H1 (cell line): ENCODE data around the gene C6orf120. TPM values are rescaled to one million over a fixed set of nuclear protein-coding genes. Genes with fewer than 3 reads are reported as not detected.

ENCODE experiments used
- CTCF ChIA-PET: fragments of 300-600 bp; sonication (Branson Sonifier 250); formaldehyde crosslinking; loops from one replicate; lab custom pipeline; 2021; ENCODE audit not compliant: partially characterized antibody; lab: Charles Lee
- POLR2A ChIA-PET: fragments of 300-600 bp; sonication (Branson Sonifier 250); formaldehyde crosslinking; loops from one replicate; lab custom pipeline; 2021; ENCODE audit warnings: inconsistent platforms; ENCODE audit not compliant: partially characterized antibody; lab: Charles Lee
- DNase-seq, 2 experiments: peaks; one replicate each; pipeline versions ENCODE4 v3.0.0 to v3.0.0-alpha.2; 2010 to 2022; ENCODE audit warnings: low spot score in 2 of 2, low read depth in 1 of 2, mixed read lengths in 1 of 2
- FAIRE-seq: peaks from 2 replicates; lab custom pipeline; 2011; peaks lifted over from hg19 to GRCh38; lab: Jason Lieb, UNC
- H2AFZ ChIP-seq: 2 replicates; pipeline ENCODE4 v1.8.1; 2012; ENCODE audit warnings: low read length, inconsistent platforms
- H2AK5ac ChIP-seq: 2 replicates; pipeline ENCODE4 v1.6.1; 2013; ENCODE audit warnings: low read depth, low read length
- H2BK120ac ChIP-seq: replicated peaks from 2 replicates; pipeline ENCODE3; 2013; ENCODE audit warnings: low read depth, low read length, inconsistent platforms
- H2BK12ac ChIP-seq: 2 replicates; pipeline ENCODE4 v1.6.1; 2013; ENCODE audit warnings: low read depth, low read length
- H2BK15ac ChIP-seq: 2 replicates; pipeline ENCODE4 v1.6.1; 2013; ENCODE audit warnings: low read length
- H2BK20ac ChIP-seq: 2 replicates; pipeline ENCODE4 v1.6.1; 2013; ENCODE audit warnings: low read length
- H2BK5ac ChIP-seq: 2 replicates; pipeline ENCODE4 v1.6.1; 2013; ENCODE audit warnings: low read depth, low read length
- H3K14ac ChIP-seq: 2 replicates; pipeline ENCODE4 v1.6.1; 2013; ENCODE audit warnings: inconsistent platforms; ENCODE audit not compliant: insufficient read length
- H3K18ac ChIP-seq: 2 replicates; pipeline ENCODE4 v1.6.1; 2013; ENCODE audit warnings: low read length; ENCODE audit errors: extremely low read depth
- H3K23ac ChIP-seq: 2 replicates; pipeline ENCODE4 v1.6.1; 2013; ENCODE audit warnings: inconsistent platforms; ENCODE audit not compliant: insufficient read length
- H3K23me2 ChIP-seq: 2 replicates; pipeline ENCODE4 v1.6.1; 2013; ENCODE audit warnings: low read depth, low read length
- H3K27ac ChIP-seq: 2 replicates; pipeline ENCODE4 v1.6.1; 2011; ENCODE audit warnings: low read depth, low read length, inconsistent platforms
- H3K27me3 ChIP-seq, 4 experiments: replicated peaks in 1 of 4; 1 replicate in 1 of 4; 2 replicates in 3 of 4; pipeline versions ENCODE4 v1.6.1 to v1.8.1; 2011 to 2013; ENCODE audit warnings: low read length in 3 of 4, mild to moderate bottlenecking in 3 of 4, inconsistent platforms in 2 of 4, mixed read lengths in 2 of 4, moderate library complexity in 1 of 4; ENCODE audit not compliant: control insufficient read depth in 3 of 4, insufficient read depth in 3 of 4; ENCODE audit errors: extremely low read depth in 1 of 4
- H3K36me3 ChIP-seq, 4 experiments: 2 replicates each; pipeline versions ENCODE4 v1.6.1 to v1.8.1; 2011 to 2013; ENCODE audit warnings: mild to moderate bottlenecking in 4 of 4, low read length in 3 of 4, moderate library complexity in 2 of 4, control low read depth in 1 of 4, inconsistent platforms in 1 of 4; ENCODE audit not compliant: insufficient read depth in 4 of 4, control insufficient read depth in 2 of 4
- H3K4ac ChIP-seq: replicated peaks from 2 replicates; pipeline ENCODE3; 2013; ENCODE audit warnings: low read length, low read depth, mixed read lengths, inconsistent platforms; ENCODE audit not compliant: insufficient read length
- H3K4me1 ChIP-seq, 4 experiments: replicated peaks in 1 of 4; 1 replicate in 1 of 4; 2 replicates in 3 of 4; pipeline versions ENCODE4 v1.6.1 to v1.8.1; 2011 to 2013; ENCODE audit warnings: low read length in 3 of 4, inconsistent platforms in 2 of 4, mixed read lengths in 1 of 4; ENCODE audit not compliant: insufficient read depth in 4 of 4, control insufficient read depth in 3 of 4
- H3K4me2 ChIP-seq, 2 experiments: 2 replicates each; pipeline versions ENCODE4 v1.6.1 to v1.8.1; 2011 to 2013; ENCODE audit warnings: low read depth in 2 of 2, low read length in 2 of 2, control low read depth in 1 of 2, inconsistent platforms in 1 of 2, mild to moderate bottlenecking in 1 of 2; ENCODE audit not compliant: insufficient read depth in 1 of 2
- H3K4me3 ChIP-seq, 4 experiments: fragments of 200-600, 300-600 bp in 1 of 4; sonication (generic), shearing (Covaris generic), sonication (Bioruptor Twin) in 1 of 4; 2 replicates each; pipeline versions ENCODE4 v1.5.1 to v1.8.1; 2011 to 2016; ENCODE audit warnings: low read length in 4 of 4, low read depth in 3 of 4, control low read depth in 2 of 4, inconsistent platforms in 2 of 4, mild to moderate bottlenecking in 2 of 4, mixed read lengths in 1 of 4, moderate library complexity in 1 of 4; ENCODE audit not compliant: insufficient read depth in 2 of 4; ENCODE audit errors: extremely low read depth in 1 of 4
- H3K56ac ChIP-seq: replicated peaks from 2 replicates; pipeline ENCODE3; 2013; ENCODE audit warnings: low read depth, mild to moderate bottlenecking, mixed read lengths, low read length, inconsistent platforms; ENCODE audit not compliant: insufficient read length
- H3K79me1 ChIP-seq: 2 replicates; pipeline ENCODE4 v1.6.1; 2013; ENCODE audit warnings: low read depth, low read length, control low read depth
- H3K79me2 ChIP-seq, 2 experiments: 2 replicates each; pipeline versions ENCODE4 v1.6.1 to v1.8.1; 2012 to 2013; ENCODE audit warnings: low read length in 2 of 2, mild to moderate bottlenecking in 2 of 2, inconsistent platforms in 1 of 2; ENCODE audit not compliant: insufficient read depth in 2 of 2, control insufficient read depth in 1 of 2
- H3K9ac ChIP-seq, 4 experiments: replicated peaks in 1 of 4; 1 replicate in 1 of 4; 2 replicates in 3 of 4; pipeline versions ENCODE4 v1.6.1 to v1.8.1; 2011 to 2013; ENCODE audit warnings: low read depth in 3 of 4, low read length in 3 of 4, control low read depth in 2 of 4, mild to moderate bottlenecking in 2 of 4, moderate library complexity in 2 of 4, inconsistent platforms in 1 of 4; ENCODE audit errors: extremely low read depth in 1 of 4
- H3K9me3 ChIP-seq, 2 experiments: 2 replicates each; pipeline versions ENCODE4 v1.6.1 to v1.8.1; 2012 to 2013; ENCODE audit warnings: mild to moderate bottlenecking in 2 of 2, moderate library complexity in 2 of 2, control low read depth in 1 of 2, inconsistent platforms in 1 of 2, low read depth in 1 of 2, low read length in 1 of 2, mixed read lengths in 1 of 2; ENCODE audit not compliant: insufficient read depth in 2 of 2
- H4K20me1 ChIP-seq, 2 experiments: replicated peaks in 1 of 2; 2 replicates each; pipeline versions ENCODE3 to v1.8.1; 2011 to 2013; ENCODE audit warnings: inconsistent platforms in 2 of 2, low read length in 2 of 2, mild to moderate bottlenecking in 1 of 2; ENCODE audit not compliant: insufficient read depth in 2 of 2, control insufficient read depth in 1 of 2
- H4K5ac ChIP-seq: 2 replicates; pipeline ENCODE4 v1.6.1; 2013; ENCODE audit warnings: low read length, low read depth, mixed read lengths, inconsistent platforms; ENCODE audit not compliant: insufficient read length
- H4K8ac ChIP-seq: 2 replicates; pipeline ENCODE4 v1.8.0; 2013; ENCODE audit warnings: mild to moderate bottlenecking, moderate library complexity, low read length, inconsistent platforms; ENCODE audit not compliant: insufficient read depth; ENCODE audit errors: extremely low read depth
- H4K91ac ChIP-seq: replicated peaks from 2 replicates; pipeline ENCODE3; 2013; ENCODE audit warnings: low read length, mixed read lengths, inconsistent platforms; ENCODE audit not compliant: insufficient read length
- BRCA1 ChIP-seq: IDR thresholded peaks from 2 replicates; pipeline ENCODE4 v1.6.1; 2012; ENCODE audit warnings: low read depth, low read length, improper control_type of control experiment
- CBX8 ChIP-seq: fragments of 300-800, 300-1000 bp; sonication (generic); IDR thresholded peaks from 2 replicates; pipeline ENCODE4 v1.7.1; 2016; ENCODE audit warnings: low read depth, low read length, borderline replicate concordance
- CTBP2 ChIP-seq: IDR thresholded peaks from 2 replicates; pipeline ENCODE4 v1.7.0; 2011; ENCODE audit warnings: borderline replicate concordance, mild to moderate bottlenecking, moderate library complexity, mixed read lengths, low read length; ENCODE audit not compliant: insufficient read depth, insufficient read length
- NRF1 ChIP-seq: IDR thresholded peaks from 2 replicates; pipeline ENCODE4 v1.6.1; 2011; ENCODE audit warnings: mild to moderate bottlenecking, low read depth, low read length, improper control_type of control experiment
- SIX5 ChIP-seq: IDR thresholded peaks from 2 replicates; pipeline ENCODE4 v1.6.1; 2011; ENCODE audit warnings: mild to moderate bottlenecking, low read depth, low read length
- SP4 ChIP-seq: IDR thresholded peaks from 2 replicates; pipeline ENCODE4 v1.6.1; 2012; ENCODE audit warnings: low read length, inconsistent platforms
- WGBS, 2 experiments: shearing (Covaris generic) in 1 of 2; methylation state at CpG; one replicate each; pipeline versions ENCODE4 v1.1.6 to v1.1.7; 2013 to 2015; ENCODE audit warnings: low lambda C conversion rate in 2 of 2, mixed read lengths in 2 of 2, inconsistent platforms in 1 of 2, low coverage in 1 of 2, missing lambda C conversion rate in 1 of 2; ENCODE audit not compliant: insufficient replicate concordance in 2 of 2, insufficient coverage in 1 of 2, insufficient read length in 1 of 2; ENCODE audit errors: extremely low coverage in 1 of 2, missing lambda C conversion rate in 1 of 2; 5-methylcytosine and 5-hydroxymethylcytosine counted together
- polyA plus RNA-seq, 7 experiments: library from polyadenylated mRNA; depleted of rRNA in 3 of 7; stranded (reverse) in 5 of 7; unstranded in 2 of 7; fragments of >200 nt in 5 of 7; fragments of 200-250 nt in 2 of 7; gene quantifications; 1 replicate in 5 of 7; 2 replicates in 1 of 7; 4 replicates in 1 of 7; pipeline versions ENCODE4 v1.2.1 to v1.2.3, GENCODE V29; 2011 to 2013; ENCODE audit warnings: missing spikeins in 2 of 7, mixed read lengths in 2 of 7
- total RNA-seq: library from RNA; stranded (reverse); fragmentation: NEBNext Ultra II Directional; extraction: Animal tissue kit (Norgen Biotek cat#: 25700); gene quantifications from 2 replicates; pipeline ENCODE4 v1.2.1, GENCODE V29; 2021

The C6orf120 gene
- total and polyA plus RNA-seq, 2 of the 8 experiments (the other 6 are each of a cell fraction or from before 2014, with no cell fraction given): 16.2 to 30.6 TPM

GRCh38 chr6:169652896-169653295 lies 49.0 kb upstream of the C6orf120 start:
- Histone ChIP-seq H3K4ac (no peak overlapping the region), H2BK5ac (no peak overlapping the region), H4K8ac (no peak overlapping the region), H3K14ac (no peak overlapping the region), H2AK5ac (no peak overlapping the region), H3K36me3 (peaks cover 8 to 55% (median 30%) of the 10 kb centered on the region in 4 experiments), H3K4me3 (no peak overlapping the region), H4K91ac (no peak overlapping the region), H4K5ac (no peak overlapping the region), H3K9me3 (peaks cover 13 to 29% of the 10 kb centered on the region in 2 experiments), H4K20me1 (peaks cover 0 to 2% of the 10 kb centered on the region in 2 experiments), H3K79me2 (no peaks in the 10 kb centered on the region)
- no peak for DNase-seq
- TF ChIP-seq SIX5 (no peak), NRF1 (no peak), SP4 (no peak), CTBP2 (no peak), BRCA1 (no peak), CBX8 (no peak)
- TF ChIP-seq, all 59 proteins: peak for 0
- H2BK20ac ChIP-seq: no peak overlapping the region
- 95% methylated on average over 11 of the region's 11 CpGs; no CpG with 5 or more reads in 1 of the 2 experiments for WGBS, 2 experiments
- no peak overlapping the region for H3K18ac ChIP-seq
- H3K27ac ChIP-seq: no peak overlapping the region
- FAIRE-seq: no peak
- no peaks in the 10 kb centered on the region for H3K4me1 ChIP-seq
- no peak overlapping the region for H3K4me2 ChIP-seq
- H3K27me3 ChIP-seq: no peaks in the 10 kb centered on the region
- H3K9ac ChIP-seq: no peak overlapping the region
- ChIA-PET POLR2A (interaction anchor here (1.7 kb wide), 1 partner anchor 48 kb away, joined by 5 read pairs; the partner anchor contains the start of genes C6orf120 and WDR27), CTCF (no interaction called here)
- H2BK15ac ChIP-seq: no peak overlapping the region
- no peak overlapping the region for H3K56ac ChIP-seq
- H3K79me1 ChIP-seq: no peaks in the 10 kb centered on the region
- no peak overlapping the region for H2BK120ac ChIP-seq
- H2BK12ac ChIP-seq: no peak overlapping the region
- no peak overlapping the region for H2AFZ ChIP-seq
- peaks cover 12% of the 10 kb centered on the region; the same call in 1 of the 2 replicates for H3K23me2 ChIP-seq
- no peak overlapping the region for H3K23ac ChIP-seq
